ENCODE measurements around the gene WDR93.
"Not testable (repeated sequence)": the region's sequence is repeated elsewhere in the genome, so short reads cannot be mapped to it uniquely, and the experiment has no call there.

WDR93 gene

GRCh38 chr15:89686522-89686921 is 4.1 kb upstream of the WDR93 start:
- no peak for DNase-seq

- not testable (repeated sequence) for DNase-seq
Observed at GRCh38 chr15:89689930-89690275, 708 bp upstream of the WDR93 start.

DNA sequence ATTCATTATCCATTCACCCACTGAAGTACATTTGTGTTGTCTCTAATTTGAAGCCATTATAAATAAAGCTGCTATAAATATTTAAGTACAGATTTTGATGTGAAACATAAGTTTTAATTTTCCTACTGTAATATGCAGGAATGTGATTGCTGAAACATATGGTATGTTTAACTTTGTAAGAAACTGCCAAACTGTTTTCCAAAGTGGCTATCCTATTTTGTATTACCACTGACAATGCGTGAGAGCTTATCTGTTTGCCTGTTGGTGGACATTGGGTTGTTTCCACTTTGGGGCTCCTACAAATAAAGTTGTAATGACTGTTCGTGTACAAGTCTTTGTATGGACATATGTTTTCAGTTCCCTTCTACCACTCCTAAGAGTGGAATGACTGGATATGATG is 2.5 kb downstream of the WDR93 start:
- no peak for DNase-seq

DNA sequence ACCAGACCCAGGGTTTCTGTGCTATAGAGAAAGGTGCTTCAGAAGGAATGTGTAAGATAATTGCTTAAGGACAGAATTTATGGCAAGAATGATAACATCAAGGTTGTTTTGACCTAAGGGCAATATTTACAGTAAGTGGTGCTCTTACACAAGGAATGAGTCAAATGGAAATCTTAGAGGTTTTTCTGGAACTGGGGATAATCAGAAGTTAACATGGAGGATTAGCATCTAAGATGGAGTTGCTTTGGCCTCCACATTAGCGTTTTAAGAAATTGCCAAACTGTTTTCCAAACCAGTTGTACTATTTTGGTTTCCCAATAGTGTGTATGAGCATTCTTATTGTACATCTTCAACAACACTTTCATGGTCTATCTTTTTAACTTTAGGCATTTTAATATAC is 3.1 kb downstream of the WDR93 start:
- no peak for DNase-seq

- no peak for DNase-seq
Observed at GRCh38 chr15:89695198-89695597, 4.6 kb downstream of the WDR93 start.

- no peak for DNase-seq
Observed at GRCh38 chr15:89704411-89704810, 13.8 kb downstream of the WDR93 start.

- DNase-seq = no peak
Observed at GRCh38 chr15:89707577-89707976, 17.0 kb downstream of the WDR93 start.

DNA sequence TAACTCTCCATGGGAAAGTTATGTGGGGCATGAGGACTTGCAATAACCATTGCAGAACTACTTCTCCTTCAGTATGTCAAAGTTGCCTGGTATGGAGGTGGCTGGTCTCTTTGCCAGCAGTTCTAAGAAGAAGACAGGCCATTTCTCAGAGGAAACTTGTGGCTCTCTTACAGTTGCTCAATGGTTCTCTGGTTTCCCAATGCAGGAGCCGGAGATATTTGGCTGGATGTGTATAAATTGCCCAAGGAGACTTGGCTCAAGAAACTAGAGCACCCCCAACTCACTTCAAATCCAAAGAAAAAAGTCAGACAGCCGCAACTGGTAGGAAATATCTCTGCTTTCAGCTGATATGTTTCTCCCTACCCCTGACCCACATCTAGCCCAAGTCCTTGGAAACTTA is 24.2 kb downstream of the WDR93 start:
- DNase-seq = peak; percentile 11

DNA sequence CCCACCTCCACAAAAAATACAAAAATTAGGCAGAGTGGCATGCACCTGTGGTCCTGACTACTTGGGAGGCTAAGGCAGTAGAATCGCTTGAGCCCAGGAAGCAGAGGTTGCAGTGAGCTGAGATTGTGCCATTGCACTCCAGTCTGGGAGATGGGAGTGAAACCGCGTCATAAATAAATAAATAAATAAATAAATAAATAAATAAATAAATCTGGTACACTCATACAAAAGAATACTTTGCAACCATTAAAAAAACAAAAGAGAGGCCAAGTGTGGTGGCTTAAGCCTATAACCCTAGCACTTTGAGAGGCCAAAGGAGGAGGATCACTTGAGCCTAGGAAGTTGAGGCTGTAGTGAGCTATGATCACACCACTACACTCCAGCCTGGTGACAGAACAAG is 32.4 kb downstream of the WDR93 start:
- DNase-seq = no peak

DNA sequence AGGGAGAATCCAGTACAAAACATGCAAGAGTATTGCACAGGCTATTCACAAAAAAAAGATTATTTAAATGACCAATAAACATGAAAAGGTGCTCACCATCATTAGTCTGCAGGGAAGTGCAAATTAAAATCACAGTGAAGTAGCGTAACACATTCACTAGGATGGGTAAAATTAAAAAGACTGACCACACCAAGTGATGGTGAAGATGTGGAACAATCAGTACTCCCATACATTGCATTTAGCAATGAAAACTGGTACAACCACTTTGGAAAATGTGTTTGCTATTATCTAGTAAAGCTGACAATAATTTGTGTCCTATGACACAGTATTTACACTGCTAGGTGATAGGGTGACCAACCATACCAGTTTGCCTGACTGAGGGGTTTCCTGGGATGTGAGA is 34.0 kb downstream of the WDR93 start:
- no peak for DNase-seq

DNA sequence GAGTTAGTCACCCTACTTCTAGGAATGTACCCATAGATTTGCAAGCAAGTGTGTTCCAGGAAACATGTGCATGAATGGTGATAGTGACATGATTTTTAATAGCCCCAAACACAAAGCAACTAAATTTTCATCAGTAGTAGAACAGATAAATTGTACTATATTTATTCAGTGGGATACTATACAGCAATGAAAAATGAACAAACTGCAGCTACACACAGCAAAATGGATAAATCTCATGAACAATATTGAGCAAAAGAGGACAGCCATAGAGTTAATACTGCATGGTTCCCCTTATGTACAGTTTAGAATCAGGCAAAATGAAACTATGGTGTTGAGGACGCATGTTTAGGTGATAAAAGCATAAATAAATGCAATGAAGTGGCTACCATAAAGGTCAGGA is 34.5 kb downstream of the WDR93 start:
- DNase-seq = no peak

- DNase-seq = no peak
Observed at GRCh38 chr15:89728254-89728653, 37.6 kb downstream of the WDR93 start.

GRCh38 chr15:89731275-89731674 is 40.7 kb downstream of the WDR93 start:
- DNase-seq = no peak

- DNase-seq = no peak
Observed at GRCh38 chr15:89732451-89733172, 42.0 kb downstream of the WDR93 start.

GRCh38 chr15:89735773-89736172 is 45.2 kb downstream of the WDR93 start:
- no peak for DNase-seq

- DNase-seq = peak; percentile 86
Observed at GRCh38 chr15:89740137-89740536, 49.5 kb downstream of the WDR93 start.

DNA sequence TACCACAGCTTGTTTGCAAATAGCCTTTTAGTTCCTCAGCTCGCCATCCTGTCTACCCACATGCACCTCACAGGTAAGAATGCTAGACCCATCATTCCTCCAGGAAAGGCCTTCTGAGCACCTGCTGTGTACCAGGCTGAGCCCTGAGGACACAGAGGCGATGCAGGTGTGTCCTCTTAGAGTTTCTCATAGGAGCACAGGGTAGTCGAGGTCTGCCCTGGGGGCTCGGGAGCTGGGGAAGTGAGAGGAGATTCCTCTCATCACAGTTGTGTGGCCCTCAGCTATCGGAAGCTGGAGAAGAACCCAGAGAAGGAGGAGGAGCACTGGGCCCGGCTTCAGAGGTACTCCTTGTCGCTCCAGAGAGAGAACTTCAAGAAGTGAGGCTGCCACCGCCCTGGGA is 52.4 kb downstream of the WDR93 start:
- DNase-seq = no peak

DNA sequence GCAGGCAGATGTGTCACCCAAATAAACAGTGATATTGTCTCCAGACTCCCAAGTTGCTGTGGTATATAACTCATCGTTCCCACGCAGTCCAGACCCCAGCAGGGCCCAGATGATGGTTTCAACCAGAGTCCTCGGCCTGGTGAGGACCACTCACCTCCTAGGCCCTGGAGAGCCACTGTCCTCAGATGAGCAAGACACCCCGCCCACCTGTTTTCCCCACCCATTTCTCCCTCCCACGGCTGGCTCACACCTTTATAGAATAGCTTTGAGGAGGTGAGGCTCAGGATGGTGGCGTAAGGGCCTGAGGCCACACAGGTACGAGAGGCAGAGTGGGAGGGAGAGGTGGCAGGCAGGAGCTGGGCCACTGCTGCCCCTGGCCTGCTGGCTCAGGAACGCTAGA is 53.0 kb downstream of the WDR93 start:
- no peak for DNase-seq

- DNase-seq = no peak
Observed at GRCh38 chr15:89745131-89745530, 54.5 kb downstream of the WDR93 start.

- DNase-seq = no peak
Observed at GRCh38 chr15:89745768-89746167, 55.2 kb downstream of the WDR93 start.

DNA sequence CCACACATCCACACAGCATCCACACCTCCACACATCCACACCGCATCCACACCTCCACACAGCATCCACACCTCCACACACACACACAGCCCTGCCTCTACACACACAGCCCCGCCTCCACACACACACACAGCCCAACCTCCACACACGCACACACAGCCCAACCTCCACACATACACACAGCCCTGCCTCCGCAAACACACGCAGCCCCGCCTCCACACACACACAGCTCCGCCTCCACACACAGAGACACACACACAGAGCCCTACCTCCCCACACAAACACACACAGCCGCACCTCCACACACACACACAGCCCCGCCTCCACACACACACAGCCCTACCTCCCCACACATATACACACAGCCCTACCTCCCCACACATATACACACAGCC is 55.8 kb downstream of the WDR93 start:
- no peak for DNase-seq

DNA sequence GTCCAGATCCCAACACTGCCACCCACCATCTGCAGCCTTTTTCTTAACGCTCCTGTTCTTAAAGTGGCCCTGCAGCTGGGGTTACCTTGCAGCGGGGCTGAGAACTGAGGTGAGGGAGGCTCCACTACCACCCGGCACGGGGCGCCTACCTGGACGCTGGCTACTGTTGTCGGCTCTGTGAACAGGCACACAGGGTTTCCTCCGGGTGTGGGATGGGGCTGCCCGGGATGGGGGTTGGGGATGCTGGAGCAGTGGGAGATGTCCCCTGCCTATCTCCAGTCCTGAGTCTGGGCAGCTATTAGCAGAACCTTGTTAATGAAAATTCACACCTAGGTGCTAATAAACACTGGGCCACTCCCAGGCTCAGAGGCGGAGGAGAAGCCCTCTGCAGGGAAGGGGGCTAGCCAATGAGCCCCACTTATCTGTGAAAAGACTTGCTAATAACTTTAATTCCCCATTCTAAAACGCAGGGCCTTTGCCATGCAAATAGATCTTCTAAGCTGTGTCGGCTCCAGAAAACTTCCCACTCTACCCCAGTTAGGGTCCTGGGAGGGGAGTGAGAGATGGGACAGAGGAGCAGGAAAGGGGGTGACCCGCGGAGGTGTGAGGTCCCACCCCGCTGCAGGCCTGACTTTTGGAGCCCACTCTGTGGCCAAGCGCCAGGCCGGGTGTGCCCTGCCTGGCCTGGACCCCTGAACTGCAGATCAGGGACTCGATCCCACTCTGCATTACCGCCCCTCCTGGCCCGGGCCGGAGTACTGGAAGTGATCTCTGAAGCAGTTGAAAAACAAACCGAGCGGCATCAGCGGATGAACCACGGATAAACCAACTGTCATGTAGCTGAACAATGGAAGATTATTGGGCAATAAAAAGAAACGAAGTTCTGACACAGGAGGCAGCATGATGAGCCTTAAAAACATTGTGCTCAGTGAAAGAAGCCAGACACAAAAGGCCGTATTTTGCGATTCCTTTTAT is 57.4 kb downstream of the WDR93 start:
- DNase-seq = no peak

DNA sequence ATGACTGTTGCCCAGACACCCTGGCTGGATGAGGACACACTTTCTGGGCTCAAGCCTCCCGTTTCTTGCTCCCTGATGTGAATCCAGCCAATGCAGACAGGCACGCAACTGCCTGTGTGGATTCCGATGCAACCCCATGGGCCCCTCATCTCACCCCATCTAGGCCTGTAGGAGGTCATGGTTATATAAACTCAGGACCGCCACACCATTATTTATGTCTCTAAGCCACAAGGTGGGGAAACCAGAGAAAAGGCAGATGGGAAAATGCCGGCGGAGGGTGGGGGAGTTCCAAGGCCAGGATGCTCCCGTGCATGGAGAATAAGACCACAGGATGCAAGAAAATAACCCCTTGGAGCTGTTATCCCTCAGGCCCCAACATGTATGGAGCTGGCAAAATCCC is 58.4 kb downstream of the WDR93 start:
- no peak for DNase-seq

- no peak for DNase-seq
Observed at GRCh38 chr15:89749526-89749925, 58.9 kb downstream of the WDR93 start.

Measured in OCI-M1 (cell line).